ENCODE results near the gene HSD17B2.

GRCh38 chr16:82049484-82049883, 14.4 kb downstream of the HSD17B2 start:
- TF ChIP-seq CTCF (IDR thresholded peaks at IDR 0.05; ENCODE audit: low read length) (no peak), EZH2 (IDR thresholded peaks at IDR 0.05; ENCODE audit: borderline replicate concordance, low read length) (no peak)
